Panc1 (cell line): ENCODE measurements around the gene CORIN.

Experiments
- CTCF ChIP-seq: fragments of 450-650 bp; IDR thresholded peaks from 2 replicates; pipeline ENCODE4 v1.5.1; 2017; ENCODE audit warnings: mild to moderate bottlenecking
- POLR2AphosphoS5 ChIP-seq: IDR thresholded peaks from 2 replicates; pipeline ENCODE4 v1.6.1; 2012; ENCODE audit warnings: mild to moderate bottlenecking, low read depth, low read length, moderate library complexity
- REST ChIP-seq, 2 experiments: IDR thresholded peaks; 2 replicates each; pipeline ENCODE4 v1.6.1; 2011 to 2012; ENCODE audit warnings: low read depth in 2 of 2, control low read depth in 1 of 2, low read length in 1 of 2, mild to moderate bottlenecking in 1 of 2, moderate library complexity in 1 of 2; ENCODE audit not compliant: insufficient read depth in 1 of 2
- SIN3A ChIP-seq: IDR thresholded peaks from 2 replicates; pipeline ENCODE4 v1.6.1; 2012; ENCODE audit warnings: low read depth, mild to moderate bottlenecking, low read length, moderate library complexity, borderline replicate concordance; ENCODE audit not compliant: insufficient read depth
- TCF7L2 ChIP-seq: IDR thresholded peaks from 2 replicates; pipeline ENCODE4 v1.6.1; 2011; ENCODE audit warnings: mild to moderate bottlenecking, low read depth, low read length, inconsistent platforms

GRCh38 chr4:47560682-47561081 lies 277.2 kb downstream of the CORIN start:
- TF ChIP-seq CTCF (no peak), POLR2AphosphoS5 (no peak), REST (IDR thresholded peaks at IDR 0.05; ENCODE audit: insufficient read depth in 1 of 2, low read depth in 2 of 2, low read length in 1 of 2) (no peak), SIN3A (no peak), TCF7L2 (no peak)
